Upper lobe of right lung (tissue), 1 donor: ENCODE measurements around the gene BRMS1L. TPM values are rescaled to one million over a fixed set of nuclear protein-coding genes. Genes with fewer than 3 reads are reported as not detected.
A peak's percentile ranks its signal among the peaks of the same experiment; 100 is the strongest.
"Not testable (repeated sequence)": the region's sequence is repeated elsewhere in the genome, so short reads cannot be mapped to it uniquely, and the experiment has no call there.

Source experiments
- ATAC-seq: fragments of 200-7000 bp; cut with Tn5 transposase; one replicate; pipeline ENCODE4 v1.9.1; 2020; ENCODE audit warnings: mild to moderate bottlenecking, moderate library complexity
- DNase-seq: peaks from one replicate; pipeline ENCODE4 v3.0.0-alpha.2; 2020
- H3K27ac ChIP-seq: fragments of 200-600 bp; one replicate; pipeline ENCODE4 v1.8.0; 2022
- H3K27me3 ChIP-seq: fragments of 200-600 bp; one replicate; pipeline ENCODE4 v1.8.0; 2022; ENCODE audit warnings: mild to moderate bottlenecking
- H3K36me3 ChIP-seq: fragments of 200-600 bp; one replicate; pipeline ENCODE4 v1.8.0; 2022
- H3K4me1 ChIP-seq: fragments of 200-600 bp; one replicate; pipeline ENCODE4 v1.8.0; 2022
- H3K4me3 ChIP-seq: fragments of 200-600 bp; one replicate; pipeline ENCODE4 v1.8.0; 2022; ENCODE audit warnings: mild to moderate bottlenecking
- H3K9me3 ChIP-seq: fragments of 200-600 bp; one replicate; pipeline ENCODE4 v1.8.0; 2022
- intact Hi-C: fragments of 100-400 bp; cut with DNase I; formaldehyde crosslinking; loops from one replicate; pipeline ENCODE4 v1.11.0; 2022
- long read RNA-seq: library from polyadenylated mRNA; unstranded; transcript quantifications from one replicate; pipeline ENCODE4 v2.0.0, GENCODE V29; 2021
- total RNA-seq: library from RNA; stranded (reverse); fragmentation: NEBNext Ultra II Directional; extraction: Animal tissue kit (Norgen Biotek cat#: 25700); gene quantifications from one replicate; pipeline ENCODE4 v1.2.1, GENCODE V29; 2021
- TF ChIP-seq, protein P1 (sequence below): fragments of 200-600 bp; IDR thresholded peaks from one replicate; pipeline ENCODE4 v1.8.0; 2022; ENCODE audit warnings: antibody characterized with exemption
- donor health status: DM: no; HTN: yes; CAD: no; lungs with severe emphysema.

BRMS1L gene
- total RNA-seq: 7.0 TPM
- long read RNA-seq, transcript BRMS1L-201 (10 exons, 2,657 nt): major isoform, 14 of 15 reads
- long read RNA-seq, partial matches to known transcripts: 0 of 15 reads
- long read RNA-seq, other reads (novel, unspliced or antisense): 1 of 15 reads

DNA sequence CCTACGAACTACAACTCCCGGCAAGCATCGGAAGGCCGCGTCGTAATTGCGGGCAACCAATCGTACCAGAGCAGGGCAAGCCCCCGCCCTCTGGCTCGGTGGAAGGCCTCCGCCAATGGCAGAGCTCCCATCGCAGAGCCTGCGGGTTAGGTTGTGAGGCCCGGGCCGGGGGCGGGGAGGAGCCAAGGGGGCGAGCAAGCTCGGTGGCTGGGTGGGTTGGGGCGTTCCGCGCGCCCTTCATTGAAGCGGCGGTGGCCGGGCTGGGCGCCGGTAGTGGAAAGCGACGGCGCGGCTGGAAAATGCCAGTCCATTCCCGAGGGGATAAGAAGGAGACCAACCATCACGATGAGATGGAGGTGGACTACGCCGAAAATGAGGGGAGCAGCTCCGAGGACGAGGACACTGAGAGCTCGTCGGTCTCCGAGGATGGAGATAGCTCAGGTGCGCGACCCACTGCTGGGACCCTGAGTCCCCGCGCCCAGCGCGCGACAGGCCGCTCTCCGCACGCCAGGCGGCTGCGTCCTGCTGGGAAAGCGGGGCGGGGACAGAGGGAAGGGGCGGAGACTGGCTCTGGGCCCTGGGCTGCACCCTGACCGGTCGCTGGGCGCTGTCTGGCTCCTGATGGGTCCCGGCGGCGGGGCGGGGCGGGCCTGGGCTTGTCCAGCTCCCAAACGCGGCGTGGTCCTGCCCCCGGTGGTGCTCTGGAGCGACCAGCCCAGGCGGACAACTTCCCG is at the start of gene BRMS1L:
Gene BRMS1L (plus strand): TSS at position 121 of the 734 bp plus-strand sequence. CDS start 179 bp downstream, at position 300.
- H3K27ac ChIP-seq: peak within 1 kb of the TSS; percentile 95
- no peaks in the 10 kb centered on the region for H3K27me3 ChIP-seq
- intact Hi-C loops: no loop called here
- TF ChIP-seq, protein P1, sequence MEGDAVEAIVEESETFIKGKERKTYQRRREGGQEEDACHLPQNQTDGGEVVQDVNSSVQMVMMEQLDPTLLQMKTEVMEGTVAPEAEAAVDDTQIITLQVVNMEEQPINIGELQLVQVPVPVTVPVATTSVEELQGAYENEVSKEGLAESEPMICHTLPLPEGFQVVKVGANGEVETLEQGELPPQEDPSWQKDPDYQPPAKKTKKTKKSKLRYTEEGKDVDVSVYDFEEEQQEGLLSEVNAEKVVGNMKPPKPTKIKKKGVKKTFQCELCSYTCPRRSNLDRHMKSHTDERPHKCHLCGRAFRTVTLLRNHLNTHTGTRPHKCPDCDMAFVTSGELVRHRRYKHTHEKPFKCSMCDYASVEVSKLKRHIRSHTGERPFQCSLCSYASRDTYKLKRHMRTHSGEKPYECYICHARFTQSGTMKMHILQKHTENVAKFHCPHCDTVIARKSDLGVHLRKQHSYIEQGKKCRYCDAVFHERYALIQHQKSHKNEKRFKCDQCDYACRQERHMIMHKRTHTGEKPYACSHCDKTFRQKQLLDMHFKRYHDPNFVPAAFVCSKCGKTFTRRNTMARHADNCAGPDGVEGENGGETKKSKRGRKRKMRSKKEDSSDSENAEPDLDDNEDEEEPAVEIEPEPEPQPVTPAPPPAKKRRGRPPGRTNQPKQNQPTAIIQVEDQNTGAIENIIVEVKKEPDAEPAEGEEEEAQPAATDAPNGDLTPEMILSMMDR: peak; percentile 24
- ATAC-seq: peak; percentile 98
- DNase-seq: peak; percentile 99
- H3K9me3 ChIP-seq: no peaks in the 10 kb centered on the region
- H3K36me3 ChIP-seq: peaks cover 1% of the 10 kb centered on the region
- peak within 1 kb of the TSS; percentile 74 for H3K4me3 ChIP-seq
- no peaks in the 10 kb centered on the region for H3K4me1 ChIP-seq

DNA sequence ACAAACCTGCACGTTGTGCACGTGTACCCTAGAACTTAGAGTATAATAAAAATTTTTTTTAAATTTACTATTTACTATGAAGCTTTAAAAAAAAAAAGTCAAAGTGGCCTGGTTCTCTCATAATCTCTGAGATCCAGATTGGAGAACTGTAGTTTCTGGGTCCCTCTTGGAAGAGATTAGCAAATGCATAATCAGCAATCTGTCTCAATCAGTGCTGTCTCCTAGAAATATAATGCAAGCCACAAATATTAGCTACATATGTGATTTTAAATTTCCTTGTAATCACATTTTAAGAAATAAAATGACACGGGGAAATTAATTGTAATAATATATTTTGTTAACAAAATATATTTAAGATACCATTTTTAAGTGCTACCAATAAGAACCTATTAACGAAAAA is 49.3 kb upstream of the BRMS1L start:
- no peak for ATAC-seq
- H3K9me3 ChIP-seq: peaks cover 13% of the 10 kb centered on the region
- no peaks in the 10 kb centered on the region for H3K4me1 ChIP-seq
- H3K4me3 ChIP-seq: no peak overlapping the region
- peaks cover 10% of the 10 kb centered on the region for H3K36me3 ChIP-seq
- intact Hi-C loops: no loop called here
- H3K27me3 ChIP-seq: no peaks in the 10 kb centered on the region
- DNase-seq: no peak
- H3K27ac ChIP-seq: no peak overlapping the region
- TF ChIP-seq, protein P1: no peak

DNA sequence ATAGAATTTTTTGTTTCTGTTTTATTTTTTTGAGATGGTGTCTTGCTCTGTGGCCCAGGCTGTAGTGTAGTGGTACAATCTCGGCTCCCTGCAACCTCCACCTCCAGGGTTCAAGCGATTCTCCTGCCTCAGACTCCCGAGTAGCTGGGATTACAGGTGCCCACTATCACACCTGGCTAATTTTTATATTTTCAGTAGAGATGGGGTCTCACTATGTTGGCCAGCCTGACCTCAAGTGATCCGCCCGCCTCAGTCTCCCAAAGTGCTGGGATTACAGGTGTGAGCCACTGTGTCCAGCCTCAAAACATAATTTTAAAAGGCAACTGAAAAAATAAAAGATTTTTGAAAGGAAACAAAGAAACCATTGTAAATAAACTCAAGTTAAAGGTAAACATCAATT is 48.6 kb upstream of the BRMS1L start:
- intact Hi-C loops, ATAC-seq, DNase-seq, H3K4me3 ChIP-seq, H3K27ac ChIP-seq, H3K27me3 ChIP-seq, H3K4me1 ChIP-seq: not testable (repeated sequence)
- Histone ChIP-seq H3K36me3 (peaks cover 10% of the 10 kb centered on the region), H3K9me3 (peaks cover 15% of the 10 kb centered on the region)

- DNase-seq (no peak), ATAC-seq (no peak)
- Histone ChIP-seq H3K27ac (no peak overlapping the region), H3K27me3 (no peaks in the 10 kb centered on the region), H3K9me3 (peaks cover 15% of the 10 kb centered on the region), H3K4me1 (no peaks in the 10 kb centered on the region), H3K36me3 (peaks cover 10% of the 10 kb centered on the region), H3K4me3 (no peak overlapping the region)
- TF ChIP-seq, protein P1: no peak
- intact Hi-C loops: no loop called here
Measured at GRCh38 chr14:35779368-35779767, 46.8 kb upstream of the BRMS1L start.

DNA sequence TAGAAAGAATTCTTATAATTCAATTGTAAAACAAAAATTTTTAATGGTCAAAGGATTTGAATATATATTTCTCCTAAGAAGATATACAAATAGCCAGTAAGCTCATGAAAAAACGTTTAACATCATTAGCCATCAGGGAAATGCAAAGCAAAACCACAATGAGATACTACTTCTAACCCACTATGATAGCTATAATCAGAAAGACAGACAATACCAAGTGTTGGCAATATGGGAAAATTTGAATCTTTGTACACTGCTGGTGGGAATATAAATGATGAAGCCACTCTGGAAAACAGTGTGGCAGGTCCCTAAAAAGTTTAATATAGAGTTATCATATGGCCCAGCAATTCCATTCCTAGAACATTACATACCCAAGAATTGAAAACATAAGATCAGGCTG is 42.4 kb upstream of the BRMS1L start:
- TF ChIP-seq, protein P1: no peak
- intact Hi-C loops: no loop called here
- DNase-seq: no peak
- H3K4me1 ChIP-seq: no peaks in the 10 kb centered on the region
- ATAC-seq: no peak
- no peaks in the 10 kb centered on the region for H3K36me3 ChIP-seq
- H3K27me3 ChIP-seq: no peaks in the 10 kb centered on the region
- no peak overlapping the region for H3K27ac ChIP-seq
- peaks cover 15% of the 10 kb centered on the region for H3K9me3 ChIP-seq
- H3K4me3 ChIP-seq: no peak overlapping the region

GRCh38 chr14:35786856-35787255 is 39.3 kb upstream of the BRMS1L start:
- DNase-seq (no peak), ATAC-seq (no peak)
- Histone ChIP-seq H3K4me3 (no peak overlapping the region), H3K9me3 (peaks cover 2% of the 10 kb centered on the region), H3K4me1 (no peaks in the 10 kb centered on the region), H3K27ac (no peak overlapping the region), H3K27me3 (no peaks in the 10 kb centered on the region), H3K36me3 (no peaks in the 10 kb centered on the region)
- intact Hi-C loops: no loop called here
- TF ChIP-seq, protein P1: no peak
